ENCODE results near the gene CAMKK2.
"Not testable (repeated sequence)": the region's sequence is repeated elsewhere in the genome, so short reads cannot be mapped to it uniquely, and the experiment has no call there.

The CAMKK2 gene

GRCh38 chr12:121282072-121282742 lies 14.3 kb downstream of the CAMKK2 start:
- Histone ChIP-seq H3K27ac (ENCODE audit: low read depth, low read length) (no peak overlapping the region), H3K4me1 (ENCODE audit: control insufficient read depth in 1 of 2, insufficient read depth in 2 of 2, low read length in 2 of 2) (peaks cover 0 to 3% of the 10 kb centered on the region in 2 donors), H3K36me3 (ENCODE audit: control insufficient read depth in 1 of 2, insufficient read depth in 2 of 2, low read length in 2 of 2) (peaks cover 4 to 8% of the 10 kb centered on the region in 2 donors), H3K9me3 (ENCODE audit: control insufficient read depth in 1 of 2, low read length in 2 of 2) (no peaks in the 10 kb centered on the region), H3K4me3 (ENCODE audit: low read depth in 1 of 2, low read length in 2 of 2) (no peak overlapping the region), H3K27me3 (ENCODE audit: control insufficient read depth in 1 of 2, insufficient read depth in 2 of 2, low read length in 2 of 2) (no peaks in the 10 kb centered on the region), H3K9ac (ENCODE audit: low read depth in 1 of 2, low read length in 2 of 2) (no peak overlapping the region)

- not testable (repeated sequence) for H3K27ac ChIP-seq (ENCODE audit: low read depth, low read length); H3K9me3 ChIP-seq (ENCODE audit: control insufficient read depth in 1 of 2, low read length in 2 of 2); H3K4me3 ChIP-seq (ENCODE audit: low read depth in 1 of 2, low read length in 2 of 2); H3K36me3 ChIP-seq (ENCODE audit: control insufficient read depth in 1 of 2, insufficient read depth in 2 of 2, low read length in 2 of 2); H3K27me3 ChIP-seq (ENCODE audit: control insufficient read depth in 1 of 2, insufficient read depth in 2 of 2, low read length in 2 of 2); H3K9ac ChIP-seq (ENCODE audit: low read depth in 1 of 2, low read length in 2 of 2); H3K4me1 ChIP-seq (ENCODE audit: control insufficient read depth in 1 of 2, insufficient read depth in 2 of 2, low read length in 2 of 2)
Measured at GRCh38 chr12:121281116-121281515, 15.4 kb downstream of the CAMKK2 start.

- H3K4me1 ChIP-seq (ENCODE audit: control insufficient read depth in 1 of 2, insufficient read depth in 2 of 2, low read length in 2 of 2); H3K36me3 ChIP-seq (ENCODE audit: control insufficient read depth in 1 of 2, insufficient read depth in 2 of 2, low read length in 2 of 2); H3K9me3 ChIP-seq (ENCODE audit: control insufficient read depth in 1 of 2, low read length in 2 of 2); H3K27me3 ChIP-seq (ENCODE audit: control insufficient read depth in 1 of 2, insufficient read depth in 2 of 2, low read length in 2 of 2); H3K4me3 ChIP-seq (ENCODE audit: low read depth in 1 of 2, low read length in 2 of 2); H3K27ac ChIP-seq (ENCODE audit: low read depth, low read length); H3K9ac ChIP-seq (ENCODE audit: low read depth in 1 of 2, low read length in 2 of 2): not testable (repeated sequence)
Measured at GRCh38 chr12:121280531-121280930, 16.0 kb downstream of the CAMKK2 start.

- peaks cover 0 to 3% of the 10 kb centered on the region in 2 donors for H3K4me1 ChIP-seq (ENCODE audit: control insufficient read depth in 1 of 2, insufficient read depth in 2 of 2, low read length in 2 of 2)
Measured at GRCh38 chr12:121279507-121279915, 17.0 kb downstream of the CAMKK2 start.

GRCh38 chr12:121279071-121279375 lies 17.5 kb downstream of the CAMKK2 start:
- Histone ChIP-seq H3K9me3 (ENCODE audit: control insufficient read depth in 1 of 2, low read length in 2 of 2) (no peaks in the 10 kb centered on the region), H3K4me1 (ENCODE audit: control insufficient read depth in 1 of 2, insufficient read depth in 2 of 2, low read length in 2 of 2) (peaks cover 0 to 3% of the 10 kb centered on the region in 2 donors)

More at GRCh38 chr12:121279507-121279915, 17.0 kb downstream of the CAMKK2 start:
- peaks cover 4 to 8% of the 10 kb centered on the region in 2 donors for H3K36me3 ChIP-seq (ENCODE audit: control insufficient read depth in 1 of 2, insufficient read depth in 2 of 2, low read length in 2 of 2)
- H3K9me3 ChIP-seq (ENCODE audit: control insufficient read depth in 1 of 2, low read length in 2 of 2): no peaks in the 10 kb centered on the region
- H3K27ac ChIP-seq (ENCODE audit: low read depth, low read length): no peak overlapping the region
- H3K4me3 ChIP-seq (ENCODE audit: low read depth in 1 of 2, low read length in 2 of 2): no peak overlapping the region
- H3K27me3 ChIP-seq (ENCODE audit: control insufficient read depth in 1 of 2, insufficient read depth in 2 of 2, low read length in 2 of 2): no peaks in the 10 kb centered on the region
- H3K9ac ChIP-seq (ENCODE audit: low read depth in 1 of 2, low read length in 2 of 2): no peak overlapping the region

GRCh38 chr12:121278169-121279070 lies 18.1 kb downstream of the CAMKK2 start:
- Histone ChIP-seq H3K27me3 (ENCODE audit: control insufficient read depth in 1 of 2, insufficient read depth in 2 of 2, low read length in 2 of 2) (no peaks in the 10 kb centered on the region), H3K4me1 (ENCODE audit: control insufficient read depth in 1 of 2, insufficient read depth in 2 of 2, low read length in 2 of 2) (peaks cover 0 to 3% of the 10 kb centered on the region in 2 donors), H3K4me3 (ENCODE audit: low read depth in 1 of 2, low read length in 2 of 2) (no peak overlapping the region), H3K9me3 (ENCODE audit: control insufficient read depth in 1 of 2, low read length in 2 of 2) (no peaks in the 10 kb centered on the region), H3K36me3 (ENCODE audit: control insufficient read depth in 1 of 2, insufficient read depth in 2 of 2, low read length in 2 of 2) (peaks cover 4 to 19% of the 10 kb centered on the region in 2 donors), H3K27ac (ENCODE audit: low read depth, low read length) (no peak overlapping the region), H3K9ac (ENCODE audit: low read depth in 1 of 2, low read length in 2 of 2) (no peak overlapping the region)

More at GRCh38 chr12:121279071-121279375, 17.5 kb downstream of the CAMKK2 start:
- no peaks in the 10 kb centered on the region for H3K27me3 ChIP-seq (ENCODE audit: control insufficient read depth in 1 of 2, insufficient read depth in 2 of 2, low read length in 2 of 2)
- no peak overlapping the region for H3K4me3 ChIP-seq (ENCODE audit: low read depth in 1 of 2, low read length in 2 of 2)
- H3K9ac ChIP-seq (ENCODE audit: low read depth in 1 of 2, low read length in 2 of 2): no peak overlapping the region
- H3K27ac ChIP-seq (ENCODE audit: low read depth, low read length): no peak overlapping the region
- peaks cover 4 to 13% of the 10 kb centered on the region in 2 donors for H3K36me3 ChIP-seq (ENCODE audit: control insufficient read depth in 1 of 2, insufficient read depth in 2 of 2, low read length in 2 of 2)

GRCh38 chr12:121277374-121277759 lies 19.1 kb downstream of the CAMKK2 start:
- Histone ChIP-seq H3K9me3 (ENCODE audit: control insufficient read depth in 1 of 2, low read length in 2 of 2) (no peaks in the 10 kb centered on the region), H3K9ac (ENCODE audit: low read depth in 1 of 2, low read length in 2 of 2) (no peak overlapping the region), H3K27me3 (ENCODE audit: control insufficient read depth in 1 of 2, insufficient read depth in 2 of 2, low read length in 2 of 2) (no peaks in the 10 kb centered on the region), H3K4me1 (ENCODE audit: control insufficient read depth in 1 of 2, insufficient read depth in 2 of 2, low read length in 2 of 2) (peaks cover 0 to 3% of the 10 kb centered on the region in 2 donors), H3K27ac (ENCODE audit: low read depth, low read length) (no peak overlapping the region), H3K36me3 (ENCODE audit: control insufficient read depth in 1 of 2, insufficient read depth in 2 of 2, low read length in 2 of 2) (peaks cover 7 to 23% of the 10 kb centered on the region in 2 donors), H3K4me3 (ENCODE audit: low read depth in 1 of 2, low read length in 2 of 2) (no peak overlapping the region)

GRCh38 chr12:121274036-121274763 lies 22.3 kb downstream of the CAMKK2 start:
- Histone ChIP-seq H3K9ac (ENCODE audit: low read depth in 1 of 2, low read length in 2 of 2) (no peak overlapping the region), H3K9me3 (ENCODE audit: control insufficient read depth in 1 of 2, low read length in 2 of 2) (no peaks in the 10 kb centered on the region), H3K36me3 (ENCODE audit: control insufficient read depth in 1 of 2, insufficient read depth in 2 of 2, low read length in 2 of 2) (peaks cover 7 to 35% of the 10 kb centered on the region in 2 donors), H3K4me3 (ENCODE audit: low read depth in 1 of 2, low read length in 2 of 2) (no peak overlapping the region), H3K4me1 (ENCODE audit: control insufficient read depth in 1 of 2, insufficient read depth in 2 of 2, low read length in 2 of 2) (peaks cover 0 to 3% of the 10 kb centered on the region in 2 donors), H3K27ac (ENCODE audit: low read depth, low read length) (no peak overlapping the region), H3K27me3 (ENCODE audit: control insufficient read depth in 1 of 2, insufficient read depth in 2 of 2, low read length in 2 of 2) (no peaks in the 10 kb centered on the region)

GRCh38 chr12:121273364-121273896 lies 23.1 kb downstream of the CAMKK2 start:
- H3K4me3 ChIP-seq (ENCODE audit: low read depth in 1 of 2, low read length in 2 of 2): no peak overlapping the region
- no peak overlapping the region for H3K27ac ChIP-seq (ENCODE audit: low read depth, low read length)
- no peaks in the 10 kb centered on the region for H3K9me3 ChIP-seq (ENCODE audit: control insufficient read depth in 1 of 2, low read length in 2 of 2)
- H3K4me1 ChIP-seq (ENCODE audit: control insufficient read depth in 1 of 2, insufficient read depth in 2 of 2, low read length in 2 of 2): no peaks in the 10 kb centered on the region
- peaks cover 11 to 40% of the 10 kb centered on the region in 2 donors for H3K36me3 ChIP-seq (ENCODE audit: control insufficient read depth in 1 of 2, insufficient read depth in 2 of 2, low read length in 2 of 2)
- H3K9ac ChIP-seq (ENCODE audit: low read depth in 1 of 2, low read length in 2 of 2): no peak overlapping the region
- H3K27me3 ChIP-seq (ENCODE audit: control insufficient read depth in 1 of 2, insufficient read depth in 2 of 2, low read length in 2 of 2): no peaks in the 10 kb centered on the region

Data from duodenal mucosa (tissue), 2 donors.